NCI-H510A treated with DMSO at 0.1 percent for 48 hours (cell line): ENCODE results near the gene HSPG2.
"Not testable (repeated sequence)": the region's sequence is repeated elsewhere in the genome, so short reads cannot be mapped to it uniquely, and the experiment has no call there.

Source experiments
- DNase-seq: peaks from one replicate; lab custom pipeline; 2025; lab: John Stamatoyannopoulos, UW

Gene HSPG2

GRCh38 chr1:21912038-21912758, 24.9 kb downstream of the HSPG2 start:
- no peak for DNase-seq

DNA sequence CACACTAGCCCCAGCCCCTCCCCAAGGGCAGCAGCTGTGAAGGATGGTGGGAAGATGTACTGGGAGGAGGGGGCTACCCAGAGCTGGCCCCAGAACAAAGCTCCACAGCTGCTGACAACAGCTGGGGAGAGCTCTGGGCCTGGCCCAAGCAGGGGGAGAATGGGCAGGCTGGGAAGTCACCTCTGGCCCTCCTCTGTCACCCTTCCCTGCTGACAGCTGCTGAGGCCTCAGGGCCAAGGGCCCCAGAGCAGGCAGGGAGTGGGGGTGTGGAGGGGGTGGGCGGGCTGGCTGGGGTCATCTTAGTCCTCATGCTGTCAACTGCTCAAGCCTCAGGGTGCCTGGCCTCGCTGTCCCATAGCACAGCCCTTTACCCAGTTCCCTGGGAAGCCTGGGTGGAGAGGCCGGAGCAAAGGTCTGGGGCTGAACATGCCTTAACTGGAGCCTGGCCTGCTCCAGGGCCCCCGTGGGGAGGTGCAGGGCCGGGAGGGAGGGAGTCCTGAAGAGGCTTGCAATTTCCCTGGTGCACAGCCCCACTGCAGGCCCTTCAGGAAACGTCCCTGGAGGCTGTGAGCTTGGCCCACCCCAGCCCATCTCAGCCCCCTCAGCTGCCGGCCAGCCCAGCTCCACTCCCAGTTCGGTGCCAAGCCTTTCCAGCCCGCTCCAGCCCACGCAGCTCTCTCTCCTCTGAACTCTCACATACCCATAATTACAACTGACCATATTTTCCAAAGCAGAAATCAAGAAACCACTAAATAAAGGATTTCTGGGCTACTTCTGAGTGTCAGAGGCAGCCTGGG, 25.7 kb downstream of the HSPG2 start:
- DNase-seq: no peak

DNA sequence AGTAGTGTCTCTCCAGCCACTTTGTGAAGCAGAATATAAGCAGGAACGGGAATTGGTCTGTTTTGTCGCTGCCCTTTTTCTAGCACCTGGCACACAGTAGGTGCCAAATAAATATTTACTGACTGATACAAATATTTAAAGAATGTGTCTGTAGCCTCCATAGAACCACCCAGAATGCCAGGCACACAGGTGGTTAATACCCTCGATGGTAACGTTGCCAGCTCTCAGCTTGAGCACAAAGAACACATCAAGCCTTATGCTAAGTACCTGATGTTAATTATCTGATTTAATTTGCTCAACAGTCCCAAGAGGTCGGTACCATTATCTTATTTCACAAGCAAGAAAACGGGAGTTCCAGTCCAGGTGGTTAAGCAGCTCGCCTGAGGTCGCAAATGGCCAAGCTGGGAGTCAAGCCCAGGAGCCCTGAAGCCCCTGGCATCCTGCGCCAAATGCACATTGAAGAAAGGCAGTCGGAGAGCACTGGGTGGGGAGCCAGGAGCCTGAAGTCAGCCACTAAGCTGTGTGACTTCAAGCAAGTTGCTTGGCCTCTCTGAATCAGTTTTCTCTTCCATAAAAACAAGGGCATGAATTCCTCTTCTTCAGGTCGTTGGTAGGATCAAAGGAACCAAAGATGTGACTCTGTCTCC, 26.4 kb downstream of the HSPG2 start:
- no peak for DNase-seq

DNA sequence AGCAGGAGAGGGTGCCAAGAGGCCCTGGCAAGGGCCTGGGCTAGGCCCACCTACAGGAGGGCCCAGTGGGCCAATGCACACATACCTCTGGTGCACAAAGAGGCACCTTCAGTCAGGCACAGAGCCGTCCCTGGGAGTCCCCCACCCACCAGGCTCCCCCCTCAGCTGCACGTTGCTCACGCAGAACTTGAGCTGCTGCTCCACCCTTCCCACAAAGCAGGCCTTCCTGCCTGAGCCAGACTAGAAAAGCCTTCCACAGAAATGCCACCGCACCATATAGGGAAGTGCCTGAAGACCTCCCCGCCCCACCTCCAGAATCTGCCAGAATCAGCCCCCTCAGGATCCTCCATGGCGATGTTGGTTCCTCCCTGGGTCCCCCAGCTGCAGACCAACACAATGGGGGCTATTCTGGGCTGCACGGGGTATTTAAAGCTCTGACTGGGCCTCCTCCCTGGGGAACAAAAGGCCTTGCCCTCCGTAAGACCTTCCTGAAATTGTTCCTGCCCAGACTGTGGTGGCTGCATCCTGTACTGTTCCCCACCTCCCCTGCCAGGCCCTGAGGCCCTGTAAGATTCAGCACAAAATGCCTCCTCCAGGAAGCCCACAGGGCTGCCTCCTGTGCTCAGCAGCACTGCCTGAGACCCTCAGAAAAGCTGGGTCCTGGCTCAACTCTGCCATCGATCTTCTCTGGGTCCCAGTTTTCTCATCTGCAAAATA, 27.2 kb downstream of the HSPG2 start:
- DNase-seq: no peak

DNA sequence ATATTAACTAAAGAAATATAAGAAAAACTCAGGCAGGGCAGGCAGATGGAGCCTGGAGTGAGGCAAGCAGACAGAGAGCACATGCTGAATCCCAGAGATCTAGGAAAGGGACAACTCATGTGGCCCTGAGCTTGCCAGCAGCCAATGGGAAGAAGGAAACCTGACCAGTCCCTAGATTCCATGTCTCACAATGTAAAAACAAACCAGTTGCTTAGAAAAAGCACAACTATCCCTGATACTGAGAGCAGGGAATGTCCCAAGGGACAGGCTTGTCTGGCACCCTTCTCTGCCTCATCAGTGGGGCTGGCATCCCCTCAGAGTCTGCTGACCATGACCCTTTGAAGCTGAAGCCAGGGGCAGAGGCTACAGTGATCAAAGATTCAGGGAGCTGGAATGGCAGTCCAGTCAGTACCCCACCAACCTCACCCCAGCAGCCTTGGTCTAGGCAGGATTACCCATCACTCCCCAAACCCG, 27.8 kb downstream of the HSPG2 start:
- no peak for DNase-seq

- not testable (repeated sequence) for DNase-seq
Measured at GRCh38 chr1:21907737-21908534, 29.2 kb downstream of the HSPG2 start.

DNA sequence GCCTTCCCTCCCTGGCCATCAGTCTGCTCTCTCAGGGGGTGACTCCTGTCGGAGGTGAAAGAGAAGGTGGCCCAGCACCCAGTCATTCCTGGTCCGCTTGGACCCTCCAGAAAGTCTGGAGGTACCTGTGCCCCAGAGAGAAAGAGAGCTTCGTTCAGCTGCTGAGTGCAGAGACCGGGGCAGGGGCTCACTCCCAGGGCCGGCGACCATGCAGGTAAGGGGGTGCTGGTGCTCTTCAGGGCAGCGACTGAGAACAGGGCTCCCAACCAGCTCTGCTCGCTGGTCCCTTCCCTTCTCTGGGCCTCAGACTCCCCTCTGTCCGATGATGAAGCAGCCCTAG, 30.1 kb downstream of the HSPG2 start:
- no peak for DNase-seq

DNA sequence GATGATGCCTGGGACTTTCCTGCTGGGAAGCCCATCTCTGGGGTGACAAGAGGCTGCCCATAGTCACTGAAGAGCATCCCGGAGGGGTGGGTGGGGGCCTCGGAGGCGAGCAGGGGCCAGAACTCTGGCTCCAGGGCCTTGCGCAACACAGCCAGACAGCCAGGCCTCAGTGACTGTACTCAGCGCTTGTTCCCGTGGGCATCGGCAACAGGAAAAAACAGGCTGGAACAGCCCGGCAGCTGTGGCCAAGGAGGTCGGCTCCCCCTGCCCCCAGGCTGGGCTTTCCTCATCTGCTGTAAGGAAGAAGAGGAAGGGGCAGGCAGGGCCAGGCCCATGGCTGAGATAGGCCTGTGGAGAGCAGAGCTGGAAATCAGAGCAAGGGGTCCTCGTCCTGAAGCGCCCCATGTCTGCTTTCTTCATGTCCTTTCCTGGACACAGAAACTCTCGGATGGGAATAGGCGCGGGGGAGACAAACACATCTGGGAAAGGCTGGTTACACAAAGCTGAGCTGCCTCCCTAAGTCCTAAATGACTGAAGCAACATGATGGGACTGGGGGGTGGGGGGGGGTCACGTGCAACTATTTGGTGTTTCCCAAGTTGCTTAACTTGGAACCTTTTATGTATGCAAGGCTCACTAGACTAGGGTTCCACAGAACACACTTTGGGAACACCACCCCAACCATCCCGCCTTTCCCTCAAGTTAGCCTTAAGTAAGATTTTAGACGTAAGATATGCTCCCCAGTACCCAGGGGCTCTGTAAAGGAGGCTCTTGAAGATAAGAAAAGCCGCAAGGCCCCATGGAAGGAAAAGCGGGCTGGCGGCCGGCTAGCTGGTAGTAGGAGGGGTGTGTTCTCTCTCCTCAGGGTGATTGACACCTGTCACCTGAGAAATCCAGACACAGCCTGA, 30.7 kb downstream of the HSPG2 start:
- no peak for DNase-seq

DNA sequence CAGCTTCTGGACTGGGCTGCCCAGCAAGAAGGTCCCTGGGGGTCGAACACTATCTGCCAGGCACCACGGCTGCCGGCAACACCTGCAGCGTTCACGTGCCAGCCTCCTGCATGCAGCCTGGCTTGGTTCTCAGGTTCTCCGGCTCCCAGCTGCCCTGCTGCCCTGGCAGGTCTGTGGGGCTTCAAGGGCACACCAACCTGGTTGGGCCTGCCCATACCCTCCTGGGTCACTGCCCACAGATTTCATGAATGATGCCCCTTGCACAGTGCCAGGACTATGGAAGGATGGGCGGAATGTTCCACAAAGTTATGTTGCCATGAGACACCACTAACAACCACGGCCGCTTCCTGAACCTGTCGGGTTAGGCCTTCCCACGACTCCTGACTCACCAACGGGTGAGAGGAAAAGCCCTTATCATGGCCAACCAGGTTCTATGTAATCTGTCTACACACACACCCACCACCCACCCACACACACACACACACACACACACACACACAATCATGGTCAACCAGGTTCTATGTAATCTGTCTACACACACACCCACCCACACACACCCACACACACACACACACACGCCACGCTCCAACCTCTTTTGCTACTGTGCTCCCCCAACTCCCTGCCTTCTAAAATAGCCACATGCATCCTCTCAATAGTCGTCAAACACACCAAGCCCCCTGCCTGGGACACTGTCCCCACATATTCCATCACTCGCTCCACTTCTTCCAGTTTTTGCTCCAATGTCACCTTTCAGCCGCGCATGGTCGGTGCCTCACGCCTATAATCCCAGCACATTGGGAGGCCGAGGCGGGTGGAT, 32.2 kb downstream of the HSPG2 start:
- no peak for DNase-seq

- DNase-seq: no peak
Measured at GRCh38 chr1:21904454-21904703, 32.7 kb downstream of the HSPG2 start.

DNA sequence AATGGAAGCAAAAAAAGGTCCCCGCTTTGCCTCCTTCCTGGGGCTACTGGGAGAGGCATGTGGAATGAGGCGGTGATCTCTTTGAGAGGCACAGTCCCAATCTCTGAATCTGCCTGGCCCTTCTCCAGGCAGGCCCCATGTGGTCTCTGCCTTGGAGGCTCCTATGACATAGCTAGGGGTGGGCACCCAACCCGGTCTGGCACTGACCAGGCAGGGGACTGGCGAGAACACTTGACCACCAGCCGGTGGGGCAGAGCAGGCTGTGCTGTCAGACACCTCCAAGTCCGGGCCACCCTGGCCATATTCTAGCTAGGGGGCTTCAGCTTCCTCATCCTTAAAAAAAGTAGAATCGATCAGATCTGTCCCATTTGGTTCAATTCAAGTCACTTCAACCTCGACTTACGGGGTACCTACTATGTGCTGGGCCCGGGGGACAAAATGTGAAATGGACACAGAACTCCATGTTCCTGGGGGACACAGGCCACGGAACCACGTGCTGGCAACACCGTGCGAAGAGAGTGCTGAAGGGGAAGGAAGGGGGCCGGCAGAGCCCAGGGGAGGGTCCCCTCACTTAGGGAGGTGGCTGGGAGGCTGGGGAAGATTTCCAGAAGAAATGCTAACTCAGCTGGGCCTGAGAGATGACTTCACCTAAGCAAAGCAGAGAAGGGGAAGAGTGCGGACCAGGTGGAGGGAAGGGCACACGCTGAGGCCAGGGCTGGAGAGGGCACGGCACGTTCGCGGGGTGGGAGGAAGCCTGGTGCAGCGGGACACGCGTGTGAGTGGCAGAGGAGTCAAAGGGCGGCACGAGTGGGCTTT, 33.3 kb downstream of the HSPG2 start:
- DNase-seq: no peak

- DNase-seq: no peak
Measured at GRCh38 chr1:21902026-21903012, 34.8 kb downstream of the HSPG2 start.

DNA sequence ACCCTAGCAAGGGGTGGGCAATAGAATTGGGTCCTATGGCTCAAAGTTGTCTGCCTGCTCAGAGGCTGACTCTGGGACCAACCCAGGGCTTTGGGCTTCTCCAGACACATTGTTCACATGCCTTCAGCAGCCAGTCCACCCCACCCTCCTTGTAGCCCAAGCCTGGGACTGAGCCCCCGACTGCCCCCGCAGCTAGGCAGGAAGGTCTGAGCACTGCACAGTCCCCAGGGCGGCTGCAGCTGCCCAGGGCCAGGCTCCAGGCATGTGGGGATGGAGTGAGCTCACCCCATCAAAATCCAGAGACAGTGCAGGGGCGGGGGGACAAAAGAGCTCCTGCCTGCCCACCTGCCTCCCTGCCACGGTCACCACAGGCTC, 35.6 kb downstream of the HSPG2 start:
- DNase-seq: no peak

DNA sequence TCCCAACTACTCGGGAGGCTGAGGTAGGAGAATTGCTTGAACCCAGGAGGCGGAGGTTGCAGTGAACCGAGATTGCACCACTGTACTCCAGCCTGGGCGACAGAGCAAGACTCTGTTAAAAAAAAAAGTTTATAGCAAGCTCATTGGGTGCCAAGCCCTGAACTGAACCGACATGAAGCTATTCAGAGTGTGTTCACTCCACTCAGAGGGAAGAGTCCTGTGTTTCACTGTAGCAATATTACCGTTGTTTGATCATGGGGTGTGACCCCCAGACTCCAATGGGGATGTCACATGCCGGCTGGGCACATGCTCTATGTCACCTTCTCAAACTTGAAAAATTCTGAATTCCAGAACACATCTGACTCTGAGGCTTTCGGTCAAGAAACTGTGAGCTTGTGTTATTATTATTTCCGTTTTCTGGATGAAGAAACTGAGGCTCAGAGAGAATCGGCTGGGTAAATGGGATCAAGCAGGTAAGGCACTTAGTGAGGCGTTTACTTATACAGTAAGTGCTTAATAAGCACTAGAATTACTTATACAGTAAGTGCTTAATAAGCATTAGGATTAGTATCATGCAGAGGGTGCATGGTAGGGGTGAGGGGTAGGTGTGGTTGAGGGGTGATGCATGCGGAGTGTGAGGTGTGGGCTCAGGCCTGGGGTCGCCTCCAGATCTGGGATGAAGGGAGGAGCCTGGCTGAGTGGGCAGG, 36.2 kb downstream of the HSPG2 start:
- DNase-seq: no peak

DNA sequence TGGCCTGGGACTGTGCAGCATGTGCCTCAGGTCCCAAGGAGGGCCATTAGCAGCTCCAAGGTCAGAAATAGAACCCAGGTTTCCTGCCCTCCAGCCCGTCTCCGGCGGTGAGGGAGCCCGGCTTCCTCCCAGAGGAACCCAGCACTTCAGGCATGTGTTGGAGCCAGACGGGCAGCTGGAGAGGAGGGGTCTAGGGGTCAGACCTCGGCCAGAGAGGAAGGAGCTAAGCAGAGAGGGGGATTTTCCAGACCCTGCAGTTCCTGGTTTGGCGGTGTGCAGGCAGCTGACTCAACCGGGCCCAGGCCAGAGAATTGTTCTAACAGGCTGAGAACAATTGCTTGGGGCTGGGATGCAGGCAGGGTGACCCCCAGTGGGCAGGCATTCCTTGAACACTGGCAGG, 37.1 kb downstream of the HSPG2 start:
- DNase-seq: no peak

- no peak for DNase-seq
Measured at GRCh38 chr1:21899267-21899810, 37.8 kb downstream of the HSPG2 start.
